Right cardiac atrium (tissue), 5 donors: ENCODE results near the gene FYN. TPM values are rescaled to one million over a fixed set of nuclear protein-coding genes. Genes with fewer than 3 reads are reported as not detected.

Experiments
- ATAC-seq, 2 donors: fragments of 200-7000 bp; cut with Tn5 transposase; one replicate each; pipeline versions ENCODE4 v1.8.0 to v1.9.1; 2020; ENCODE audit warnings: moderate library complexity in 2 of 2, mild to moderate bottlenecking in 1 of 2
- DNase-seq, 3 donors: peaks; one replicate each; pipeline ENCODE4 v3.0.0-alpha.2; 2020
- H3K27ac ChIP-seq: one replicate; pipeline ENCODE4 v1.5.1; 2013; ENCODE audit warnings: mild to moderate bottlenecking, low read length, control low read depth, moderate library complexity
- H3K27me3 ChIP-seq: one replicate; pipeline ENCODE4 v1.6.1; 2013; ENCODE audit not compliant: control insufficient read depth, insufficient read depth
- H3K4me1 ChIP-seq: one replicate; pipeline ENCODE4 v1.6.1; 2013; ENCODE audit warnings: low read length; ENCODE audit not compliant: control insufficient read depth, insufficient read depth
- H3K4me3 ChIP-seq: one replicate; pipeline ENCODE4 v1.5.1; 2013; ENCODE audit warnings: low read length, control low read depth
- H3K9me3 ChIP-seq: one replicate; pipeline ENCODE4 v1.6.1; 2013; ENCODE audit warnings: low read length; ENCODE audit not compliant: control insufficient read depth
- WGBS: extraction: QIAGEN DNeasy Blood & Tissue Kit; methylation state at CpG from one replicate; pipeline ENCODE4 v1.1.7; 2013; 5-methylcytosine and 5-hydroxymethylcytosine counted together
- intact Hi-C, 4 donors: fragments of 100-400 bp; cut with DNase I; formaldehyde crosslinking; loops; one replicate each; pipeline versions ENCODE4 v1.11.0 to v1.14.0; 2022 to 2023
- polyA plus RNA-seq: library from polyadenylated mRNA; stranded (reverse); fragments of 200-250 nt; gene quantifications from one replicate; pipeline ENCODE4 v1.2.3, GENCODE V29; 2013
- total RNA-seq, 4 donors: library from RNA; stranded (reverse); fragmentation: NEBNext Ultra II Directional; extraction: Animal tissue kit (Norgen Biotek cat#: 25700); gene quantifications; one replicate each; pipeline ENCODE4 v1.2.1, GENCODE V29; 2021
- donor health status: healthy with polysubstance abuse.
- donor health status: DM: no; HTN: yes; CAD: no.
- donor health status: DM: no; HTN: no; CAD: no.
- donor health status: DM: no; HTN: yes; CAD: no; lungs with severe emphysema.
- donor health status: DM: yes; HTN: yes; CAD: no.

FYN gene
- total and polyA plus RNA-seq, 5 donors, result 29.8 to 76.6 (median 73.3) TPM

DNA sequence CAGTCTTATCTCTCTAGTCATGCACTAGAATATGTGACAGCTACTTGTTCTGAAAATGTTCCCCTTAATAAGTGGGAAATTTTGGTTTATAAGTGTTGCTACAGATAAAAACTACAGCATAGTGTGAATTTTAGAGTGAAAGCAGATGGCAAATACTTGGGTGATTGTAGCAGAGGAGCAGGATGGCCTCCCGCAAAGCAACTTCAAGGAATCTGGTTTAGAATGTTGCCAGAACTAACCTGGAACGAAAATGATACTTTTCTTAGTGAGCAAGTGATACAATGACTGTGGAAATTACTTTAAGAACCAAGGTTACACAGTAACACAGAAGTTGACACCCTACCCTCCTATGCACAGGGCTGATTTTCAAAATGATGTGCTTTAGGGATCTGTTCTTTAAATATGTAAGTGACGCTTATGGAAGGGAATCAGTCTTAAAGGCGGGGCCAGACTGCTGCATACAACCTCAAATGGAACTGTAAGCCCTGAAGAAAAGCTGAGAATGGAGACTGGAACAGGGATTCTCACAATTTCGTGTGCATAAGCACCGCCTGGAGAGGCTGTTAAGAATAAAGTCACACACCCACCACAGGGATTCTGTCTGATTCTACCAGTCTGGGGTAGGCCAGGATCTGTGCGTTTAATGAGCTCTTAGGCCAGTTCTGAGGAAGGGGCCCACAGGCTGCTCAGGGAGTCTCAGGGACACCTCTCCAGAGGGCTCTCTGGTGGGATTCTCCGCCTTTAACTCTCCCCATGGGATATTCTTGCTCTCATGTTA is 97.9 kb downstream of the FYN start:
- no peak for ATAC-seq
- intact Hi-C loops, result loop anchor here in 1 of 4 donors (10.0 kb wide), 1 partner anchor 61 kb away; no protein-coding TSS in a partner anchor
- Histone ChIP-seq H3K27ac (no peak overlapping the region), H3K4me1 (peaks cover 14% of the 10 kb centered on the region), H3K4me3 (no peak overlapping the region), H3K9me3 (no peaks in the 10 kb centered on the region), H3K27me3 (no peaks in the 10 kb centered on the region)
- 87% methylated on average over 8 of the region's 8 CpGs for WGBS
- DNase-seq, result no peak

DNA sequence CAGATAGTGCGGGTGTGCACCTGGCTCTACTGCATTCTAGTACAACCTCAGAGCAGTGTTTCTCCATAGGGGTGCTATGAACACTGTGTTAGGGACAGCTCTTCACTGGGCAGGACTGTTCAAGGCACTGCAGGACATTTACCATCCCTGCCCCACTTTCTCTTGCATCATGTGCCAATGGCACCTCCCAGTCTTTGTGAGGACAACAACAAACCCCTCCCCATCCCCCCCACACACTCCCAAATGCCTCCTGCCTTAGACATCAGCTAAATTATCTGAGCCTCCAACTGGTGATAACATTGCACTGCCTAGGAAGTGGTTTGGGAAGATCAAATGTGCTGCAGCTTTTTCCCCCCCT is 98.9 kb downstream of the FYN start:
- H3K27ac ChIP-seq, result no peak overlapping the region
- ATAC-seq, result peak in 1 of 2 donors; percentile 26
- no peak overlapping the region for H3K4me3 ChIP-seq
- H3K4me1 ChIP-seq, result peaks cover 17% of the 10 kb centered on the region
- H3K27me3 ChIP-seq, result no peaks in the 10 kb centered on the region
- 88% methylated on average over 1 of the region's 1 CpG for WGBS
- DNase-seq, result no peak
- intact Hi-C loops, result loop anchor here in 1 of 4 donors (10.0 kb wide), 1 partner anchor 60 kb away; no protein-coding TSS in a partner anchor
- no peaks in the 10 kb centered on the region for H3K9me3 ChIP-seq

DNA sequence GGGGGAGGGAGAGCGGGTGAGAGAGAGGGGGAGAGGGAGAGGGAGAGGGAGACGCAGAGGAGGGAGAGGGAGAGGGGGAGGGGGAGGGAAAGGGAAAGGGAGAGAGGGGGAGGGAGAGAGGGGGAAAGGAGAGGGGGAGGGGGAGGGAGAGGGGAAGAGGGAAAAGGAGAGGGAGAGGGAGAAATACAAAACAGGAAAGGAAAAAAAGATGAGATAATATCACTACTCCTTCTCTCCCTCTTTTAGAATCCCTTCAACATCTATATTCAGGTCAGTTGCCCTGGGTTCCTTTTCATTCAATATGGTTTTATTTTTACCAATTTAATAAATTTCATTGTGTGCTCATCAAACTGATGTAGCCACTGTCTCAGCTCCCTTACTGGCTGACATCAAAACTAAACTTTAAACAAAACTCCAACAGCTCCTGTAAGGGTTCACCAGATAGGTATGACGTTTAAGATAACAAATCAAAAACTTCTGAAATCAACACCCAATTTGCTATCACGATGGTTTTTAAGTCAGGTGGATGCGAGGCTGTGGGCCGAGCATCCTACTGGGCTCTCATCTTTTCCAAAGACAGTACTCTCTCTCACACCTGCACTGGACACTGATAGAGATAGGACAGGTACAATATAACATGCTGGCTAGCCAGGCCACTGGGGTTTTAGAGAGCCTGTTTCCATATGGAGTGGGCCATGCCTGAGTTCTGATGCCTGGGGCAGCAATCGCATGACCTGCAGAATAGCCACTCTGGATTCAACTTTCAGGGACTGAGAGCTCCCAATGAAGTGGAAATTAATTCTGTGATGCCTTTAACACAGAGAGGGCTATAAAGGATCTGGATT is 99.5 kb downstream of the FYN start:
- WGBS, result 83% methylated on average over 5 of the region's 7 CpGs
- no peaks in the 10 kb centered on the region for H3K9me3 ChIP-seq
- ATAC-seq (no peak), DNase-seq (no peak)
- no peak overlapping the region for H3K4me3 ChIP-seq
- H3K27me3 ChIP-seq, result no peaks in the 10 kb centered on the region
- no peak overlapping the region for H3K27ac ChIP-seq
- peaks cover 17% of the 10 kb centered on the region for H3K4me1 ChIP-seq
- intact Hi-C loops, result loop anchor here in 1 of 4 donors (10.0 kb wide), 1 partner anchor 59 kb away; no protein-coding TSS in a partner anchor

DNA sequence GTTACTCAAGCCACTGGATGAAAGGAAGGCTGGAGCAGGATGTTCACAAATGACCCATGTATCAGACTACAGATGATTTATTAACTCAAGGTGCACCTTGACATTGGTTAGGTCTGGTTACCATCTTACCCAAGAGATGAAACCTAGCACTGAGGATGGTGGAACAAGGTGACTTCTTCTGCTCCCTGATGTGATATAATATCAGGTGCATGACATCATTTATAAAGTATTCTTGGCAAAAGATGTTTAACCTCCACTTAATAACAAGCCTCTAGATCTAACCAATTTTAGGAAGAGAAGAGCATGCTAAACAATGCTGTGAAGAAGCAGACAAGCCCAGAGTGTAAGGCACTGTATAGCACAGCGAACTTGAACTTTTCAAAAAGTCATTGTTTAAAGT is 100.9 kb downstream of the FYN start:
- H3K27me3 ChIP-seq, result no peaks in the 10 kb centered on the region
- H3K27ac ChIP-seq, result no peak overlapping the region
- WGBS, result 96% methylated on average over 1 of the region's 1 CpG
- no peak overlapping the region for H3K4me3 ChIP-seq
- H3K9me3 ChIP-seq, result no peaks in the 10 kb centered on the region
- intact Hi-C loops, result loop anchor here in 1 of 4 donors (10.0 kb wide), 1 partner anchor 58 kb away; no protein-coding TSS in a partner anchor
- DNase-seq (no peak), ATAC-seq (no peak)
- peaks cover 13% of the 10 kb centered on the region for H3K4me1 ChIP-seq

DNA sequence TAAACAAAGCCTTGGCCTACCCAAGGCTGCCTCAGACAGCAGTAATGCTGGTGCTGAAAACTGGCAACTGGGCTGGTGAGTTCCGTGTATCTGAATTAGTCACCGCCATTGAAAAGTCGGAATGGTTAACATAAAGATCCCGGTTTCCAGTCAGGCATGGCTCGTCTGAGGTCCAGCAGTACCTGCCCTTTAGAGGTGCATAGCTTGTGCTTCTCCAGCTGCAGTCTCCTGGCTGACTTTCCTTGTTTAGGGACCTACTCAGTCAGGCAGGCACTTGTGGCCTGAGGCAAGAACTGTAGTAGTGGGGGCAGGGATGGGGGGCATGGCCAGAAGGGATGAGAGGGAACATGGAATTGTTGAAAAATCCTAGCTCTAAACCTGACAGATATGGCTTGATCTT is 101.6 kb downstream of the FYN start:
- Histone ChIP-seq H3K27ac (no peak overlapping the region), H3K27me3 (no peaks in the 10 kb centered on the region), H3K4me1 (peaks cover 13% of the 10 kb centered on the region), H3K9me3 (no peaks in the 10 kb centered on the region), H3K4me3 (no peak overlapping the region)
- WGBS, result 96% methylated on average over 5 of the region's 5 CpGs
- no peak for DNase-seq
- ATAC-seq, result no peak
- intact Hi-C loops, result loop anchor here in 1 of 4 donors (10.0 kb wide), 1 partner anchor 57 kb away; no protein-coding TSS in a partner anchor

DNA sequence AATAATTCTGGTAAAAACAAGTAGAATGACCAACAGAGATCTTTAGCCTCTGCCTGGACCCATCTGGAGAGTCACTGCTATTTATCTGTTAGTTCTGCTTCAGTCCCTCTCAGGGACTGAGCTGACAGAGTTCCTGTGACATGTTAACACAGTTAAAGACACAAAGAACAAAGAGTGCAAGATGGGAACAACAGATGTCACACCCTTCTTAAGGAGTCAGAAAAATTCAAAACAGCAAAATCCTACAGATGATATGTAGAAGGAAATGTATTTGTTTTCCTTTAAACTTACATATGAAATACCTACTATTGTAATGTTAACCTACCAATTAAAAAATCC is 102.2 kb downstream of the FYN start:
- DNase-seq (no peak), ATAC-seq (no peak)
- intact Hi-C loops, result loop anchor here in 1 of 4 donors (10.0 kb wide), 1 partner anchor 56 kb away; no protein-coding TSS in a partner anchor
- Histone ChIP-seq H3K9me3 (no peaks in the 10 kb centered on the region), H3K4me3 (no peak overlapping the region), H3K27ac (no peak overlapping the region), H3K4me1 (peaks cover 14% of the 10 kb centered on the region), H3K27me3 (no peaks in the 10 kb centered on the region)

DNA sequence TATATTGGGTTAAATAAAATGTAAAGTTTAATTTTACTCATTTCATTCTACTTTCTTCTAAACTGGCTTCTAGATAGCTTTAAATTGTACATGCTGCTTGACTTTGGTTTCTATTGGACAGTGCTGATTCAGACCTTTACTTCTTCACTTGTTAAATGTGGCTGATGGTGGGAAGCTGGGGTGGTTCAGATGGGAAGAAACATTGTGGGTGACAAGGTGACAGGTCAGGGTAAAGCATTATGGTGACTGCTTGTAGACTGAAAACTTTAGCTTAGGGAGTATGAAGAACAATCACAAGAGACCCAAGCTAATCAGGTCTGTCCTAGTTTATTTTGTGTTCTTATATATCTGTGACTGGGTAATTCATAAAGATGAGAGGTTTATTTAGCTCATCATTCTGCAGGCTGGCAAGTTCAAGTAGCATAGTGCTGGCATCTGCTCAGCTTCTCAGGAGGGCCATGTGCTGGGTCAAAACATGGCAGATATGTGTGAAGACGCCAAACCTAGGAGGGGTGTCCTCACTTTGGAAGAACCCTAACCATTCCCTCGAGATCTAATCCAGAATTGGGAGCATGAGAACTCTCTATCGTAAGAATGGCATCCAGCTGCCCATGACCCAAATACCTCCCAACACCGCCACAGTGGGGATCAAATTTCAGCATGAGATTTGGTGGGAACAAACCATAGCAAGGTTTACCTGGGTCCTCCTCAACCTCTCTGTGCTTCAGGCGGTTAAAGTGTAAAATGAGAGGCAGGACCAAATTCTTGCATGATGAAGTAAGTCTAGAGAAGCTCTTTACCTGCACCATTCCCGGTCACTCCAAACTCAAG is 102.8 kb downstream of the FYN start:
- Histone ChIP-seq H3K4me1 (peaks cover 14% of the 10 kb centered on the region), H3K4me3 (no peak overlapping the region), H3K27me3 (no peaks in the 10 kb centered on the region), H3K9me3 (no peaks in the 10 kb centered on the region), H3K27ac (no peak overlapping the region)
- ATAC-seq (no peak), DNase-seq (no peak)
- intact Hi-C loops, result loop anchor here in 1 of 4 donors (10.0 kb wide), 1 partner anchor 56 kb away; no protein-coding TSS in a partner anchor
- WGBS, result 94% methylated on average over 6 of the region's 6 CpGs

DNA sequence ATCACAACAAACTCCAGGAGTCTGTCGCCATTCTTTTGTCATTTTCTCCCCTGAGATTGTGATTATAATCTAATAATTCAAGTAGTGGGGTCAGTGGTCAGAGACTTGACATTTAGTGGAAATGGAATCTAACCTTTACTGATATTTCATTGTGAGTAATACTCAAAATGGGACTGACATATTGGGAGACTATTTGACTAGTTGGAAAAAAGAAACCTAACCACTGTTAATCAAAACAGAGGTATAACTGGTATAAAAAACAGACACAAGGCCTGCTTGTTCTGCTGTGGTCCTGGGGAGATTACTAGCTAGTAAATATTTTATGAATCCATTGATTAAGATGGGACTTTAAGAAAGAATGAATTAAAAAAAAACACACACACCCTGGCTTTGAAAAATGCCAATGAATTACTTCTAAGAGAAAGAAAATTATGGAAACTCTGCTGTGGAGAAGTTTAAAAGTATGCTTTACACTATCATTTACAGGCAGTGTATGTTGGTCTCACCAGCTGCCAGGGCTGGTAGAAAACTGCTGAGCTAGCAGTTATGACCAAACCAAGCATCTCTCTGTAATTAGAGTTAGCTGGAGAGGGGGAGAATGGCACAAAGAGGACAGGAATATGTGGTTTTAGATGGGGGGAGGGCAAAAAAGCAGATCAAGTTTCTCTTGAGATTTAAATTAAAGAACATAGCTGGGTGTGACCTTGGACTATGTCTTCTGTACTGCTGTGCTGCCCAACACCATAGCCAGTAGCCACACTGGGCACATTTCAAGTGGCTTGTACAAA is 103.7 kb downstream of the FYN start:
- Histone ChIP-seq H3K27me3 (no peaks in the 10 kb centered on the region), H3K9me3 (no peaks in the 10 kb centered on the region), H3K27ac (no peak overlapping the region), H3K4me1 (peaks cover 20% of the 10 kb centered on the region), H3K4me3 (no peak overlapping the region)
- no peak for DNase-seq
- 57% methylated on average over 1 of the region's 1 CpG for WGBS
- no peak for ATAC-seq
- intact Hi-C loops, result loop anchor here in 1 of 4 donors (10.0 kb wide), 1 partner anchor 55 kb away; no protein-coding TSS in a partner anchor

DNA sequence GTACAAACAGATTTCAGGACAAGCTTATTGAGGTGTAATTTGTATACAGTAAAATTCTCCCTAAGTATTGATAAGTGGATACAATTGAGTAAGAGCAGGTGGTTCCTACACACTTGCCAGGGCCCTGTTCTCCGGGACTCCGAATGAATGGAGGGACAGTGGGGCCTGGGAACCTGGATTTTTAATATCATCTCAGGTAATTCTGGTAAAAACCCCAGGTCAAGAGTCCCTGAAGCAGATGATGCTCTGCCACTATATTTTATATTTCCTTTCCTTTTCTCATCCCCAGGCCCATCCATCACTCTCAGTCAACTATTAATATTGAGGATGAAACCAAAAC is 104.9 kb downstream of the FYN start:
- no peak overlapping the region for H3K4me3 ChIP-seq
- no peak overlapping the region for H3K27ac ChIP-seq
- no peaks in the 10 kb centered on the region for H3K9me3 ChIP-seq
- ATAC-seq, result no peak
- H3K27me3 ChIP-seq, result no peaks in the 10 kb centered on the region
- 95% methylated on average over 2 of the region's 2 CpGs for WGBS
- intact Hi-C loops, result no loop called here
- peaks cover 26% of the 10 kb centered on the region for H3K4me1 ChIP-seq
- DNase-seq, result no peak

DNA sequence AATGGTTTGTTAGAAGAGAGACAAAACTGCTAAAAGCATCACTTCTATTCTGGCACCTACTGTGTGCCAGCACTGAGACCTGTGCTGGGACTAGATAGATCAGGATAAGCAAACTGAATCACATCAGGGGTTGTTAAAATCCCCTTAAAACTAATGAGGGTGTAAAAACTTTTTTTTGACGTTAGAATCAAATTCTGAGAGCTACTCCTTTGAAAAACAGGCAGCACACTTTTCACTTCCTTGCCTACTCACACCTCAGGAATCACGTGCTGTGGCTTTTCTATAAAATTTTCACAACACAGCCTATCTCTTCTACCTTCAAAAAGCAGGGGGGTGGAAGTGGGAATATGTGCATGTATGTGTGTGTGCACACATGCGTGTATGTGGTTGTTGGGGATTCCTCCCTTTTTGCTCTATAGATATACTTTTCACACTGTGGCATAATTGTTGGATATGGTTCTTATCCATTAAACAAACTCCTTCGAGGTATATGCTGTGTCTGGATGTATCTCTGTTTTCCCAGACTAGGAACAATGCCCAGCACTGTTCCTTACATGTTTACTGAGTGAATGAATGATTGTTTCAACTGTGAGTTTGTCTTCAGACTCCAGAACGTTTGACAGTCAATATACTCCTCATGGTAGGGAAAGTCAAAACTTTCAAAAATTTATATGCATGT is 105.4 kb downstream of the FYN start:
- H3K4me3 ChIP-seq, result no peak overlapping the region
- H3K9me3 ChIP-seq, result no peaks in the 10 kb centered on the region
- intact Hi-C loops, result no loop called here
- H3K4me1 ChIP-seq, result peaks cover 28% of the 10 kb centered on the region
- H3K27me3 ChIP-seq, result no peaks in the 10 kb centered on the region
- 65% methylated on average over 5 of the region's 5 CpGs for WGBS
- ATAC-seq (no peak), DNase-seq (no peak)
- H3K27ac ChIP-seq, result no peak overlapping the region
